ENCODE results near the gene GAPVD1.

Gene GAPVD1

GRCh38 chr9:125241000-125241862 lies 20.4 kb upstream of the GAPVD1 start, which contains the start of gene HSPA5:
HSPA5 (minus strand) TSS chr9:125241343; CDS start chr9:125241126, 217 bp downstream.
- in situ Hi-C loops (cut with MboI; ENCODE audit: low sequenced_read_pairs, unreplicated experiment), result no loop called here
- peak; percentile 99 for DNase-seq (ENCODE audit: low spot score)
- TF ChIP-seq, protein P1, sequence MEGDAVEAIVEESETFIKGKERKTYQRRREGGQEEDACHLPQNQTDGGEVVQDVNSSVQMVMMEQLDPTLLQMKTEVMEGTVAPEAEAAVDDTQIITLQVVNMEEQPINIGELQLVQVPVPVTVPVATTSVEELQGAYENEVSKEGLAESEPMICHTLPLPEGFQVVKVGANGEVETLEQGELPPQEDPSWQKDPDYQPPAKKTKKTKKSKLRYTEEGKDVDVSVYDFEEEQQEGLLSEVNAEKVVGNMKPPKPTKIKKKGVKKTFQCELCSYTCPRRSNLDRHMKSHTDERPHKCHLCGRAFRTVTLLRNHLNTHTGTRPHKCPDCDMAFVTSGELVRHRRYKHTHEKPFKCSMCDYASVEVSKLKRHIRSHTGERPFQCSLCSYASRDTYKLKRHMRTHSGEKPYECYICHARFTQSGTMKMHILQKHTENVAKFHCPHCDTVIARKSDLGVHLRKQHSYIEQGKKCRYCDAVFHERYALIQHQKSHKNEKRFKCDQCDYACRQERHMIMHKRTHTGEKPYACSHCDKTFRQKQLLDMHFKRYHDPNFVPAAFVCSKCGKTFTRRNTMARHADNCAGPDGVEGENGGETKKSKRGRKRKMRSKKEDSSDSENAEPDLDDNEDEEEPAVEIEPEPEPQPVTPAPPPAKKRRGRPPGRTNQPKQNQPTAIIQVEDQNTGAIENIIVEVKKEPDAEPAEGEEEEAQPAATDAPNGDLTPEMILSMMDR (IDR thresholded peaks at IDR 0.05; ENCODE audit: borderline replicate concordance, control extremely low read depth, extremely low read depth, insufficient read depth, missing control alignments), result peak; percentile 8

GRCh38 chr9:125241863-125242739 lies 19.5 kb upstream of the GAPVD1 start:
- DNase-seq (ENCODE audit: low spot score), result peak; percentile 32
- in situ Hi-C loops (cut with MboI; ENCODE audit: low sequenced_read_pairs, unreplicated experiment), result no loop called here
- TF ChIP-seq, protein P1 (IDR thresholded peaks at IDR 0.05; ENCODE audit: borderline replicate concordance, control extremely low read depth, extremely low read depth, insufficient read depth, missing control alignments), result no peak

- DNase-seq (ENCODE audit: low spot score), result no peak
- TF ChIP-seq, protein P1 (IDR thresholded peaks at IDR 0.05; ENCODE audit: borderline replicate concordance, control extremely low read depth, extremely low read depth, insufficient read depth, missing control alignments), result no peak
- in situ Hi-C loops (cut with MboI; ENCODE audit: low sequenced_read_pairs, unreplicated experiment), result no loop called here
These were observed 17.8 kb upstream of the GAPVD1 start for GRCh38 chr9:125243792-125244260.

- in situ Hi-C loops (cut with MboI; ENCODE audit: low sequenced_read_pairs, unreplicated experiment), result no loop called here
- TF ChIP-seq, protein P1 (IDR thresholded peaks at IDR 0.05; ENCODE audit: borderline replicate concordance, control extremely low read depth, extremely low read depth, insufficient read depth, missing control alignments), result no peak
- DNase-seq (ENCODE audit: low spot score), result no peak
These were observed 15.4 kb upstream of the GAPVD1 start for GRCh38 chr9:125246261-125246667.

GRCh38 chr9:125254231-125254630 lies 7.4 kb upstream of the GAPVD1 start:
- TF ChIP-seq, protein P1 (IDR thresholded peaks at IDR 0.05; ENCODE audit: borderline replicate concordance, control extremely low read depth, extremely low read depth, insufficient read depth, missing control alignments), result no peak
- in situ Hi-C loops (cut with MboI; ENCODE audit: low sequenced_read_pairs, unreplicated experiment), result no loop called here
- DNase-seq (ENCODE audit: low spot score), result no peak

- TF ChIP-seq, protein P1 (IDR thresholded peaks at IDR 0.05; ENCODE audit: borderline replicate concordance, control extremely low read depth, extremely low read depth, insufficient read depth, missing control alignments), result no peak
- in situ Hi-C loops (cut with MboI; ENCODE audit: low sequenced_read_pairs, unreplicated experiment), result no loop called here
These were observed 5.7 kb upstream of the GAPVD1 start for GRCh38 chr9:125255781-125256391.

More at GRCh38 chr9:125255781-125256391, 5.7 kb upstream of the GAPVD1 start:
- peak; percentile 47 for DNase-seq (ENCODE audit: low spot score)
